HepG2 (cell line): ENCODE measurements around the gene PYHIN1. TPM values are rescaled to one million over a fixed set of nuclear protein-coding genes. Genes with fewer than 3 reads are reported as not detected.

ENCODE experiments used
- ATAC-seq: fragments of 200-7000 bp; cut with Tn5 transposase; 3 replicates; pipeline ENCODE4 v1.9.1; 2020; ENCODE audit warnings: mild to moderate bottlenecking, moderate library complexity
- BruUV-seq: library from RNA; stranded (reverse); fragments of 400-500 nt; replicated peaks from 2 replicates; lab custom pipeline; 2021; lab: Mats Ljungman, UMichigan
- CTCF ChIA-PET: fragments of 300-600 bp; formaldehyde crosslinking; extraction: SDS; loops from one replicate; lab custom pipeline; 2021; ENCODE audit warnings: low total read pairs, inconsistent platforms, low intra/inter-chr PET ratio; lab: Yijun Ruan, JAX
- POLR2A ChIA-PET: fragments of 350-600 bp; sonication (Branson Sonifier 250); formaldehyde crosslinking; loops from one replicate; lab custom pipeline; 2020; ENCODE audit warnings: antibody characterized with exemption, inconsistent platforms; lab: Yijun Ruan, JAX
- DNase-seq: peaks from one replicate; pipeline ENCODE4 v3.0.0-alpha.2; 2015; ENCODE audit warnings: low spot score
- FAIRE-seq: peaks from 3 replicates; lab custom pipeline; 2011; peaks lifted over from hg19 to GRCh38; lab: Jason Lieb, UNC
- H2AFZ ChIP-seq: one replicate; pipeline ENCODE4 v1.6.1; 2011; ENCODE audit warnings: low read length, inconsistent platforms
- H3K27ac ChIP-seq: fragments of 300-600 bp; 3 replicates; pipeline ENCODE4 v1.8.0; 2011; ENCODE audit warnings: mixed run types, mild to moderate bottlenecking, mixed read lengths, low read length, inconsistent platforms; ENCODE audit not compliant: insufficient read depth; ENCODE audit errors: extremely low read length
- H3K27me3 ChIP-seq, 2 experiments: fragments of 200-600 bp in 1 of 2; 2 replicates in 1 of 2; 3 replicates in 1 of 2; pipeline versions ENCODE4 v1.6.0 to v1.8.0; 2011; ENCODE audit warnings: low read length in 2 of 2, mild to moderate bottlenecking in 2 of 2, moderate library complexity in 2 of 2, inconsistent platforms in 1 of 2; ENCODE audit not compliant: insufficient read depth in 2 of 2, control insufficient read depth in 1 of 2
- H3K36me3 ChIP-seq, 2 experiments: fragments of 200-600 bp in 1 of 2; replicated peaks in 1 of 2; 2 replicates in 1 of 2; 3 replicates in 1 of 2; pipeline versions ENCODE4 v1.5.1 to v1.8.0; 2011; ENCODE audit warnings: low read length in 2 of 2, inconsistent platforms in 1 of 2; ENCODE audit not compliant: insufficient read depth in 2 of 2, control insufficient read depth in 1 of 2
- H3K4me1 ChIP-seq: 2 replicates; pipeline ENCODE4 v1.5.1; 2012; ENCODE audit warnings: low read length, inconsistent platforms; ENCODE audit not compliant: insufficient read depth
- H3K4me2 ChIP-seq: 2 replicates; pipeline ENCODE4 v1.6.0; 2011; ENCODE audit warnings: low read depth, low read length, inconsistent platforms
- H3K4me3 ChIP-seq, 3 experiments: fragments of 200-600 bp in 1 of 3; sonication (generic), shearing (Covaris generic) in 1 of 3; replicated peaks in 1 of 3; 2 replicates each; pipeline ENCODE4 v1.5.1; 2011 to 2016; ENCODE audit warnings: low read length in 3 of 3, inconsistent platforms in 2 of 3, low read depth in 2 of 3, mild to moderate bottlenecking in 2 of 3, control low read depth in 1 of 3, mixed read lengths in 1 of 3; ENCODE audit not compliant: insufficient read depth in 1 of 3
- H3K79me2 ChIP-seq: one replicate; pipeline ENCODE4 v1.6.1; 2011; ENCODE audit warnings: low read length, inconsistent platforms; ENCODE audit not compliant: insufficient read depth
- H3K9ac ChIP-seq: 2 replicates; pipeline ENCODE4 v1.6.0; 2011; ENCODE audit warnings: mild to moderate bottlenecking, low read depth, low read length, inconsistent platforms; ENCODE audit not compliant: insufficient read depth
- H3K9me3 ChIP-seq: 2 replicates; pipeline ENCODE4 v1.5.1; 2012; ENCODE audit warnings: mild to moderate bottlenecking, low read length
- H4K20me1 ChIP-seq: 2 replicates; pipeline ENCODE4 v1.6.0; 2011; ENCODE audit warnings: inconsistent platforms, mild to moderate bottlenecking, low read length, moderate library complexity; ENCODE audit not compliant: insufficient read depth
- DPF2 ChIP-seq: sonication (generic); formaldehyde crosslinking; IDR thresholded peaks from 2 replicates; pipeline ENCODE4 v1.4.0; 2020; ENCODE audit warnings: mild to moderate bottlenecking, low read depth, missing genetic modification reagents, borderline replicate concordance
- EED ChIP-seq: sonication (generic); formaldehyde crosslinking; IDR thresholded peaks from 2 replicates; pipeline ENCODE4 v1.5.0; 2020; ENCODE audit warnings: mild to moderate bottlenecking, missing genetic modification reagents
- ELF4 ChIP-seq: sonication (generic); formaldehyde crosslinking; IDR thresholded peaks from 2 replicates; pipeline ENCODE4 v1.5.0; 2020; ENCODE audit warnings: missing genetic modification reagents, mild to moderate bottlenecking, moderate library complexity, borderline replicate concordance
- FOSL1 ChIP-seq: sonication (generic); formaldehyde crosslinking; IDR thresholded peaks from 2 replicates; pipeline ENCODE4 v1.9.0; 2021; ENCODE audit warnings: missing genetic modification reagents, borderline replicate concordance
- HES4 ChIP-seq: sonication (generic); formaldehyde crosslinking; IDR thresholded peaks from 2 replicates; pipeline ENCODE4 v1.9.0; 2021; ENCODE audit warnings: mild to moderate bottlenecking, missing genetic modification reagents, borderline replicate concordance
- MTERF4 ChIP-seq: sonication (generic); formaldehyde crosslinking; IDR thresholded peaks from 2 replicates; pipeline ENCODE4 v1.8.0; 2023; ENCODE audit warnings: mild to moderate bottlenecking, missing genetic modification reagents
- NCOA2 ChIP-seq: sonication (generic); formaldehyde crosslinking; IDR thresholded peaks from 2 replicates; pipeline ENCODE4 v1.8.0; 2022; ENCODE audit warnings: inconsistent platforms
- NFKB2 ChIP-seq: sonication (generic); formaldehyde crosslinking; IDR thresholded peaks from 2 replicates; pipeline ENCODE4 v1.4.0; 2020; ENCODE audit warnings: missing genetic modification reagents, borderline replicate concordance
- NR2F2 ChIP-seq: IDR thresholded peaks from 2 replicates; pipeline ENCODE4 v1.6.1; 2012; ENCODE audit warnings: low read depth, inconsistent platforms, borderline replicate concordance
- NRL ChIP-seq: sonication (generic); formaldehyde crosslinking; IDR thresholded peaks from 2 replicates; pipeline ENCODE4 v1.5.0; 2020; ENCODE audit warnings: missing genetic modification reagents, mild to moderate bottlenecking, moderate library complexity, borderline replicate concordance
- PLSCR1 ChIP-seq: sonication (generic); formaldehyde crosslinking; IDR thresholded peaks from 2 replicates; pipeline ENCODE4 v1.5.0; 2020; ENCODE audit warnings: missing genetic modification reagents, mild to moderate bottlenecking, borderline replicate concordance
- PRDM10 ChIP-seq: sonication (generic); formaldehyde crosslinking; IDR thresholded peaks from 2 replicates; pipeline ENCODE4 v1.4.0; 2020; ENCODE audit warnings: low read depth, missing genetic modification reagents
- TBP ChIP-seq: sonication (generic); formaldehyde crosslinking; IDR thresholded peaks from 2 replicates; pipeline ENCODE4 v1.5.0; 2020; ENCODE audit warnings: missing genetic modification reagents
- TP53 ChIP-seq: sonication (generic); formaldehyde crosslinking; conservative IDR thresholded peaks from 2 replicates; pipeline ENCODE4 v1.4.0; 2020; ENCODE audit warnings: missing genetic modification reagents
- USF2 ChIP-seq, 2 experiments: sonication (generic) in 1 of 2; formaldehyde crosslinking in 1 of 2; IDR thresholded peaks; 2 replicates each; pipeline versions ENCODE4 v1.5.1 to v1.6.1; 2011 to 2020; ENCODE audit warnings: borderline replicate concordance in 1 of 2, low read depth in 1 of 2, low read length in 1 of 2, mild to moderate bottlenecking in 1 of 2, missing genetic modification reagents in 1 of 2, moderate library complexity in 1 of 2
- ZNF225 ChIP-seq: sonication (generic); formaldehyde crosslinking; IDR thresholded peaks from 2 replicates; pipeline ENCODE4 v1.4.0; 2020; ENCODE audit warnings: mild to moderate bottlenecking, missing genetic modification reagents
- ZNF317 ChIP-seq: sonication (generic); formaldehyde crosslinking; IDR thresholded peaks from 2 replicates; pipeline ENCODE4 v1.5.0; 2020; ENCODE audit warnings: mild to moderate bottlenecking, missing genetic modification reagents
- ZNF883 ChIP-seq: sonication (generic); formaldehyde crosslinking; IDR thresholded peaks from 2 replicates; pipeline ENCODE4 v1.5.1; 2020; ENCODE audit warnings: mild to moderate bottlenecking, missing genetic modification reagents; ENCODE audit errors: not compliant biosample characterization
- WGBS: methylation state at CpG from one replicate; pipeline ENCODE4 v1.1.6; 2017; ENCODE audit warnings: low lambda C conversion rate; 5-methylcytosine and 5-hydroxymethylcytosine counted together
- in situ Hi-C: cut with HindIII; loops from 2 replicates; pipeline ENCODE4 v1.10.0; 2017; ENCODE audit warnings: low pct_unique_long_range_greater_than_20kb; ENCODE audit not compliant: extremely low pct_ligation_motif_present
- intact Hi-C: fragments of 100-400 bp; cut with micrococcal nuclease; formaldehyde crosslinking; loops from one replicate; pipeline ENCODE4 v1.10.0; 2022; ENCODE audit not compliant: unreplicated experiment
- polyA plus RNA-seq, 8 experiments: library from polyadenylated mRNA; depleted of rRNA in 3 of 8; stranded (reverse) in 7 of 8; unstranded in 1 of 8; fragments of >200 nt; fragmentation: Illumina TruSeq in 4 of 8; extraction: Trizol in 4 of 8; gene quantifications; 2 replicates each; pipeline versions ENCODE4 v1.2.1 to v1.2.3, GENCODE V29; 2011 to 2016; ENCODE audit warnings: low read depth in 4 of 8, missing spikeins in 1 of 8, mixed read lengths in 1 of 8; ENCODE audit not compliant: insufficient read depth in 1 of 8
- total RNA-seq, 5 experiments: library from RNA; depleted of rRNA; stranded (reverse); fragments of >200 nt; fragmentation: Illumina TruSeq; extraction: Trizol; gene quantifications; 2 replicates each; pipeline ENCODE4 v1.2.3, GENCODE V29; 2016; ENCODE audit warnings: low read depth in 1 of 5

The PYHIN1 gene
- total and polyA plus RNA-seq, 2 of the 13 experiments (the other 11 are each of a cell fraction or from before 2014, with no cell fraction given) = not detected

GRCh38 chr1:158969855-158970254 is 38.5 kb downstream of the PYHIN1 start:
- no peaks in the 10 kb centered on the region for H4K20me1 ChIP-seq
- no peaks in the 10 kb centered on the region for H3K79me2 ChIP-seq
- H3K4me3 ChIP-seq = no peak overlapping the region
- no TSS peak for BruUV-seq
- H3K27me3 ChIP-seq = no peaks in the 10 kb centered on the region
- H3K27ac ChIP-seq = no peak overlapping the region
- in situ Hi-C loops = no loop called here
- no peak overlapping the region for H3K4me2 ChIP-seq
- POLR2A ChIA-PET = no interaction called here
- no peak overlapping the region for H2AFZ ChIP-seq
- no peak for DNase-seq
- WGBS = 0% methylated on average over 1 of the region's 1 CpG
- peaks cover 70% of the 10 kb centered on the region for H3K9me3 ChIP-seq
- no peaks in the 10 kb centered on the region for H3K4me1 ChIP-seq
- FAIRE-seq = no peak
- CTCF ChIA-PET = no interaction called here
- intact Hi-C loops = no loop called here
- no peaks in the 10 kb centered on the region for H3K36me3 ChIP-seq
- ATAC-seq = no peak
- no peak overlapping the region for H3K9ac ChIP-seq
- TF ChIP-seq PRDM10 (CRISPR knock-in tag) = no peak
- no peak for TF ChIP-seq NR2F2
- no peak for TF ChIP-seq HES4 (CRISPR knock-in tag)
- no peak for TF ChIP-seq MTERF4 (CRISPR knock-in tag)
- no peak for TF ChIP-seq ZNF317 (CRISPR knock-in tag)
- no peak for TF ChIP-seq ZNF225 (CRISPR knock-in tag)
- TF ChIP-seq ZNF883 = no peak
- TF ChIP-seq NCOA2 (CRISPR knock-in tag) = no peak
- no peak for TF ChIP-seq TP53 (CRISPR knock-in tag)
- no peak for TF ChIP-seq ELF4 (CRISPR knock-in tag)
- no peak for TF ChIP-seq FOSL1
- TF ChIP-seq NFKB2 (CRISPR knock-in tag) = no peak
- no peak for TF ChIP-seq USF2 (IDR thresholded peaks at IDR 0.05; ENCODE audit: low read depth, low read length)
- no peak for TF ChIP-seq USF2 (CRISPR knock-in tag; IDR thresholded peaks at IDR 0.05; ENCODE audit: borderline replicate concordance)
- no peak for TF ChIP-seq EED (CRISPR knock-in tag)
- no peak for TF ChIP-seq NRL
- TF ChIP-seq DPF2 (CRISPR knock-in tag) = no peak
- no peak for TF ChIP-seq PLSCR1
- TF ChIP-seq TBP (CRISPR knock-in tag) = no peak
